Loucy (cell line): ENCODE results near the gene SEZ6.
A peak's percentile ranks its signal among the peaks of the same experiment; 100 is the strongest.

Source experiments
- H2AFZ ChIP-seq: fragments of 200-600 bp; sonication (generic); 2 replicates; pipeline ENCODE4 v1.6.0; 2016; ENCODE audit warnings: antibody characterized with exemption, mild to moderate bottlenecking, low read length, moderate library complexity
- H3F3A ChIP-seq: fragments of 200-600 bp; 2 replicates; pipeline ENCODE4 v1.6.0; 2016; ENCODE audit warnings: antibody characterized with exemption, low read depth, mild to moderate bottlenecking
- H3K27me3 ChIP-seq: fragments of 200-600 bp; sonication (generic); 2 replicates; pipeline ENCODE4 v1.6.1; 2014; ENCODE audit warnings: low read length, mild to moderate bottlenecking; ENCODE audit not compliant: insufficient read depth, poor library complexity, severe bottlenecking
- H3K36me3 ChIP-seq: fragments of 200-600 bp; sonication (generic); 2 replicates; pipeline ENCODE4 v1.6.1; 2016; ENCODE audit warnings: low read length; ENCODE audit not compliant: insufficient read depth
- H3K4me1 ChIP-seq: fragments of 200-600 bp; sonication (generic); 2 replicates; pipeline ENCODE4 v1.5.1; 2014; ENCODE audit warnings: low read length, mild to moderate bottlenecking; ENCODE audit not compliant: insufficient read depth, poor library complexity, severe bottlenecking
- H3K4me2 ChIP-seq: fragments of 200-600 bp; sonication (generic); 2 replicates; pipeline ENCODE4 v1.6.0; 2014; ENCODE audit warnings: antibody characterized with exemption, low read length, low read depth, mild to moderate bottlenecking; ENCODE audit not compliant: poor library complexity, severe bottlenecking
- H3K4me3 ChIP-seq: fragments of 200-600 bp; sonication (generic); 2 replicates; pipeline ENCODE4 v1.5.1; 2014; ENCODE audit warnings: low read length, mild to moderate bottlenecking, mixed read lengths; ENCODE audit not compliant: poor library complexity, severe bottlenecking
- H3K79me2 ChIP-seq: fragments of 200-600 bp; sonication (generic); 2 replicates; pipeline ENCODE4 v1.6.1; 2014; ENCODE audit warnings: low read length; ENCODE audit not compliant: insufficient read depth
- H3K9ac ChIP-seq: fragments of 200-600 bp; sonication (generic); 2 replicates; pipeline ENCODE4 v1.6.0; 2014; ENCODE audit warnings: mild to moderate bottlenecking, low read depth, low read length, moderate library complexity; ENCODE audit not compliant: poor library complexity, severe bottlenecking
- H3K9me2 ChIP-seq: fragments of 200-600 bp; sonication (generic); replicated peaks from 2 replicates; pipeline ENCODE4 v1.6.1; 2016; ENCODE audit warnings: low read depth, low read length, mixed read lengths
- H3K9me3 ChIP-seq: fragments of 200-600 bp; sonication (generic); 2 replicates; pipeline ENCODE4 v1.6.1; 2014; ENCODE audit warnings: mild to moderate bottlenecking, antibody characterized with exemption, low read length, low read depth; ENCODE audit not compliant: insufficient read depth
- H4K20me1 ChIP-seq: fragments of 200-600 bp; sonication (generic); 2 replicates; pipeline ENCODE4 v1.6.0; 2014; ENCODE audit warnings: antibody characterized with exemption, low read length, mild to moderate bottlenecking; ENCODE audit not compliant: insufficient read depth, poor library complexity, severe bottlenecking
- EZH2phosphoT487 ChIP-seq: fragments of 200-600 bp; IDR thresholded peaks from 2 replicates; pipeline ENCODE4 v1.6.1; 2018; ENCODE audit warnings: antibody characterized with exemption, mild to moderate bottlenecking, moderate library complexity, borderline replicate concordance
- TF ChIP-seq, protein P1 (sequence below): fragments of 200-600 bp; sonication (generic); conservative IDR thresholded peaks from 2 replicates; pipeline ENCODE4 v1.5.1; 2014; ENCODE audit warnings: mild to moderate bottlenecking, antibody characterized with exemption, low read length

SEZ6 gene

GRCh38 chr17:28942925-28943324 is 62.9 kb downstream of the SEZ6 start:
- Histone ChIP-seq H4K20me1 (peaks cover 94% of the 10 kb centered on the region), H3K79me2 (peaks cover 99% of the 10 kb centered on the region), H3K27me3 (no peaks in the 10 kb centered on the region), H3F3A (no peaks in the 10 kb centered on the region), H2AFZ (no peak overlapping the region), H3K9ac (no peak overlapping the region), H3K36me3 (peaks cover 47% of the 10 kb centered on the region; the same call in 1 of the 2 replicates), H3K4me3 (no peak overlapping the region), H3K4me2 (no peak overlapping the region), H3K9me3 (no peaks in the 10 kb centered on the region), H3K9me2 (no peaks in the 10 kb centered on the region), H3K4me1 (peaks cover 46% of the 10 kb centered on the region)
- TF ChIP-seq EZH2phosphoT487 = no peak
- TF ChIP-seq, protein P1, sequence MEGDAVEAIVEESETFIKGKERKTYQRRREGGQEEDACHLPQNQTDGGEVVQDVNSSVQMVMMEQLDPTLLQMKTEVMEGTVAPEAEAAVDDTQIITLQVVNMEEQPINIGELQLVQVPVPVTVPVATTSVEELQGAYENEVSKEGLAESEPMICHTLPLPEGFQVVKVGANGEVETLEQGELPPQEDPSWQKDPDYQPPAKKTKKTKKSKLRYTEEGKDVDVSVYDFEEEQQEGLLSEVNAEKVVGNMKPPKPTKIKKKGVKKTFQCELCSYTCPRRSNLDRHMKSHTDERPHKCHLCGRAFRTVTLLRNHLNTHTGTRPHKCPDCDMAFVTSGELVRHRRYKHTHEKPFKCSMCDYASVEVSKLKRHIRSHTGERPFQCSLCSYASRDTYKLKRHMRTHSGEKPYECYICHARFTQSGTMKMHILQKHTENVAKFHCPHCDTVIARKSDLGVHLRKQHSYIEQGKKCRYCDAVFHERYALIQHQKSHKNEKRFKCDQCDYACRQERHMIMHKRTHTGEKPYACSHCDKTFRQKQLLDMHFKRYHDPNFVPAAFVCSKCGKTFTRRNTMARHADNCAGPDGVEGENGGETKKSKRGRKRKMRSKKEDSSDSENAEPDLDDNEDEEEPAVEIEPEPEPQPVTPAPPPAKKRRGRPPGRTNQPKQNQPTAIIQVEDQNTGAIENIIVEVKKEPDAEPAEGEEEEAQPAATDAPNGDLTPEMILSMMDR = no peak

DNA sequence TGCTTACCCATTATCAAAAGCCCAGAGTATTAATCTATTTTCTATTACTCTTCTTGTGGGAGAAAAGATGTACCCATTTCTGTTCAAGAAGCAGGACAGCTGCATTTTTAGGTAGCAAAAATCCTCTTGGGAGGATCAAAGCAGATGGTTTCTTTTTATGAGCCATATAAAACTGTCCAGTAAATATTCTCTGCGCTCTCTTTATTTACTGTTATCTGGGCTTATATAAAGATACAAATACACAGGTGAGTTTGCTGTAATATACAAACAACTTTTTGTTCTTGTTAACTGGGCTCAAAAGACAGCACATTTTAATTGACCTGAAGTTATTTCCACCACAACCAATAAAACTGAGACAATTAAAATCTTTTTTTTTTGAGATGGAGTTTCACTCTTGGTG is 64.6 kb downstream of the SEZ6 start:
- Histone ChIP-seq H3F3A (no peaks in the 10 kb centered on the region), H3K4me3 (no peak overlapping the region), H3K4me2 (peak overlapping the region; percentile 12), H3K36me3 (peaks cover 53% of the 10 kb centered on the region; the same call in 1 of the 2 replicates), H4K20me1 (peaks cover 93% of the 10 kb centered on the region), H3K79me2 (peaks cover 99% of the 10 kb centered on the region), H3K9ac (no peak overlapping the region), H2AFZ (no peak overlapping the region), H3K27me3 (no peaks in the 10 kb centered on the region), H3K9me2 (no peaks in the 10 kb centered on the region), H3K9me3 (no peaks in the 10 kb centered on the region), H3K4me1 (peaks cover 29% of the 10 kb centered on the region)
- TF ChIP-seq EZH2phosphoT487 = no peak
- TF ChIP-seq, protein P1 = no peak

DNA sequence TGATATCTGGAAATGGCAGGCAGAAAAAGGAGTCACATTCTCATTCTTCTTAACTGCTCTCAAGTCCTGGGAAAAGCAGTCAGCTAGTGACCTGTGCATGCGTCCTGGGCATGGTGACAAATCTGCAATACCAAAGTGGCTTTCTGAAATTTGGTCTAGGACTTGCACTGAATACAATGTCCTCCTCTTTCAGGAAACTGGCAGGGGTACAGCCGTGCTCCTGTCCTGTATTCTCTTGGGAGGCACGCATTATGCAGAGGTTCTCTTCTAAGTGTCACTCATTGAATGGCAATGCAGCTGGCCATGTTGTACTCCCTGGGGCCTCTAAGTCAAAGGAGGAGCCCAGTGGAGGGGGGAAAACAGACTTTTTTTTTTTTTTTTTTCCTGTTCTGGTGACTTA is 65.2 kb downstream of the SEZ6 start:
- no peaks in the 10 kb centered on the region for H3K27me3 ChIP-seq
- peaks cover 99% of the 10 kb centered on the region for H3K79me2 ChIP-seq
- peaks cover 92% of the 10 kb centered on the region for H4K20me1 ChIP-seq
- no peaks in the 10 kb centered on the region for H3K9me2 ChIP-seq
- H3K36me3 ChIP-seq = peaks cover 58% of the 10 kb centered on the region; the same call in 1 of the 2 replicates
- H3K4me1 ChIP-seq = peaks cover 26% of the 10 kb centered on the region
- no peak overlapping the region for H3K4me3 ChIP-seq
- H3K4me2 ChIP-seq = no peak overlapping the region
- H3K9me3 ChIP-seq = no peaks in the 10 kb centered on the region
- TF ChIP-seq, protein P1 = no peak
- no peak for TF ChIP-seq EZH2phosphoT487
- no peak overlapping the region for H2AFZ ChIP-seq
- H3F3A ChIP-seq = no peaks in the 10 kb centered on the region
- H3K9ac ChIP-seq = no peak overlapping the region
